ENCODE data around the gene CHD2.

The CHD2 gene

DNA sequence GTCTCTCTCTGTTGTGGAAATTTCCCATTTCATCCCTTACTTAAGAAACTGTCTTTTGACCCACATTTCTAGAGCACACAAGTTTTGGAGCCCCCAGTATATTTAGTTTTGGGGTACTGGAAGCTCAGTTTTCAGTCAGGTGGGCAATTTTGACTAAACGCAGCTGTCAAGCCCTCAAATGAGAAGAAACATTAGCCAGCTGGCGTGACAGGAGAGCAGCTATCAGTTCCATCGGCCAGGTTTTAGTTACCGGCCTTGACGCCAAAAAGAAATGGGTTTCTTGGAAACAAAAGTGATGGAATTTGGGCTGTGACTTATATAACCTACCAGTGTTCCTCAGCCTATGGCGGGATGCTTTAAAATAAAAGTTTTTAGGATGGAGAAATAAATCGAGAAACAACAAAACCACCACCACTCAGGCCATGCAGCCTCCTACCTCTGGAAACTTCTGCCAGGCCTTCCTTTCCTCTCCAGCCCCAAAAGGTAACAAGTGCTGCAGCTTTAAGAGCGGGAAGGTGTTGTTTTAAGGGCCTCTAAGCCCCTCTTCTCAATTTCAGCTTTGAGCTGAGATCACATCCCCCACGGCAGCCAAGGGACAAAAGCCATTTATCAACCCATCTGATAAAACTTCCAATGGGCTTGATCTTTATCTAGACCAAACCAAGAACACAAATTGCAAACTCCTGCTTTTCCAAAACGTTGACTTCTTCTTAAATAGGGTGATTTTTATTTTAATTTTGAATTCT lies 170.6 kb downstream of the CHD2 start:
- no peak for DNase-seq

DNA sequence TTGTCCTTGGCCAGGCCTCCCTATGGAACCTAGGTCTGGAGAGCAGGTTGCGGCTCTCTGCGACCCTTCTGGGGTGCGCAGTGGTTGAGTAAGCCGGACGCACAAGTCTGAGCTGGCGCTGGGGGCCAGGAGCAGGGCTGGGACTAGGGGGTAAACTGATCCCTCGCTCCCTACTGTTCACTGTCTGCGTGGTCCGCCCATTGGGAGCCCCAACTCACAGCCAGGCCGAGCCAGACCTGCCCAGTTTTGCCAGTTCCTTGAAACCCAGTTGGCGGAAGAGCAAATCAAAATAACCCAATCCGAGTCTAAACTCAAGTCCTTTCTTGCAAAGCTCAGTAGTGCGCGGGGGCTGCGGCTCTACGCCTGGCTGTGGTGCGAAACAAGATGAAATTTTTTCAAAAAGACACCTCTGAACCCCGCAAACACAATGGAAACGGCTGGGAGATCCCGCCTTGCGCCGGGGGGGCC lies 171.4 kb downstream of the CHD2 start:
- DNase-seq = peak in 1 of 14 donors; percentile 18

DNA sequence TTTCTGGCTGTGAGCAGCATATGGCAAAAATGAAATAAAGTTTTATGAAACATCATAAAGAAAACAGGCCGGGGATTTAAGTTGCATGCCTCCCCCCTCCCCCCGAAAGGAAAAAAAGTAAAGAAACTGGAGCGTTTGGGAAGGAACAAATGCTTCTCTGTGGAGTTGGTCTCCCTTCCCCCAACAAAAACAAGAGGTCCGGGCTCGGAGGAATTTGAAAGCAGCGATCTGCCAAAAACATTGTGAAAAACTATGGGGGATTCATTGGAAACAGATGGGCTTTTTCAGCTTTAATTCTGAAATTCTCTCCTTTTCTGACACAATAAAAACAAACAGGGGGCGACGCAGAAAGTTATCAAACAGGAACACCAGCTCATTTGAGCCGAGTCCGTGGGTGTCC lies 171.9 kb downstream of the CHD2 start:
- no peak for DNase-seq

DNA sequence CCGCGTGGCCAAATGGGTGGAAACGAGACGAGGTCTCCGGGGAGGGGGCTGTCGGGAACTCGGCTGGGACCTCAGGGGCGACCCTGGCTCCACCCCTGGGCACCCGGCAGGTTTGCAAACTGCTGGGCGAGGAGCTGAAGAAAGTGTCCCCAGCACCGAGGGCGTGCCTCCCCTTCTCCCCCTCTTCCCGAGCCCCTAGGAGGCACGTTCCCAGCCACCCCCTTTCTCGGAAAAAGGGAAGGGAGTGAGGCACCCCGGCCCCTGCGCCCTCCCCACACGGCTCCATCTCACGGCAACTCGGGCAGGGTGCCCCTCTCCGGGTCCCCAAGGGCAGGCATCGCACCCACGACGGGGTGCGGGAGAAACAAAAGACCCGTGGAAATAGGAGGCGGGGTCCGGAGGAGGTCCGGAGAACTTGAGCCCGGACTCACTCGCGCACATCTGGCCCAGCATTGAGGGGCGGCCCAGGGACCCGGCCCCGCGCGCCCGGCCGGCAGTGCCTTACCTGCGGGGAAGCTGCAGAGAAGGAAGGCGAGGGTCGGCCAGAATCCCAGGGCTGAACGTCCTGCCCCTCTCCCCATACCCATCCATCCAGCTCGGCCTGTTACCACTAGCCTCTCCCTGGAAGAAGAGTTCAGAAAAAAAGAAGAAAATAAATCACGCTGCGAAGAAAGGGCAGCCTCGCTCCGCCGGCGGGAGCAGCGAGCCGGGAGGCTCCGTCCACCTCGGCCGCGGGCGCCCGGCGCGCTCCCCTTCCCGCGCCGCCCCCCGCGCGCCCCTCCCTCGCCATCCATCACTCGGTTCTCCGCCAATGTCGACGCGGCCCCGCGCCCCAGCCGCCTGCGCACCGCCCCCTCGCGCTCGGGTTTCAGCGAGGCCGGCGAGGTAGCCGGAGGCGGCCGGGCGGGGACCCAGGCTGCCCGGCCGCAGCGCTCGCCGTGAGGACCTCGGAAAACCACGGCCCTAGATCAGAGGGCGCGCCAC lies 172.6 kb downstream of the CHD2 start:
- peak in 6 of 14 donors; percentile 31 to 72 (median 41) for DNase-seq

DNA sequence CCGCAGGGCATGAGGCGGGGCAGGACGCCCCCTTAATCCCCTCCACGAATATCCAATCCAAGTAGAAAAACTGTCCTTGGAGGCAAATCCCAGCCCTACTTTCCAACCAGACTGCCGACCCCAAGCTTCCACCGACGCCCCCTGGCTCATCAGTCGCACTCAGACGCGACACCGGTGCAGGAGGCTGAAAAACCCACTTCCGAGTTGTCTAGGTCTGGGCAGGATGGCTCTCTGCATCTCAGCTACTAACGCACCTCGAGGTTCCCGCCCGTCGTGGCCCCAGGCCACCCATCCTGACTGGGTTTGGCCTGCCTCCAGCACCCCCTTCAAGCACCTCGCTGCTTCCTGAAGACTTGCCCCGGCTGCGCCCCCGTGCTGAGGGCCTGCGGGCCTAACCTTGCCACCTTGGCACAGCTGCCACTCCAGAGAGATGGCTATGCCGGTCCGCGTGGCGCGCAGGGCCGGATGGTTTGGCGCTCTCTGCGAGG lies 173.4 kb downstream of the CHD2 start:
- DNase-seq = peak in 3 of 14 donors; percentile 31 to 59 (median 58)

DNA sequence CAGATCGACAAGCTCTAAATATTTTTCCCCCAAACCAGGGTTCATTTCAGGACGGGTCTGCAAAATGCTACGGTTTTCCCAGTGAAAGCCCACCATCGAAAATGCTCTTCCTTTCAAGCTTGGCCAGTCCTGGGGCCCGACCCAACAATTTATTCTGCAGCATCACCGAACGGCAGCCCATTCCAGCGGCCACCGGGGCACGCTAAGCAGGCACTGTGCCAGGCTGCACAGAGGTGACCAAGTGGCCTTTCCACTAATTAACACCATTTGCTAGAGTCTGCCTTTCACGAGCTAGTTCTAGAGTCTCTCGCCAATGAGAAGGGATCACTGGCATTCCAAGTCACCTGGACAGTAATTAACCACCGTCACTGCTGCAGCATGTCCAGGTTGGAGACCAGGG lies 174.5 kb downstream of the CHD2 start:
- DNase-seq = peak in 1 of 14 donors; percentile 33

DNA sequence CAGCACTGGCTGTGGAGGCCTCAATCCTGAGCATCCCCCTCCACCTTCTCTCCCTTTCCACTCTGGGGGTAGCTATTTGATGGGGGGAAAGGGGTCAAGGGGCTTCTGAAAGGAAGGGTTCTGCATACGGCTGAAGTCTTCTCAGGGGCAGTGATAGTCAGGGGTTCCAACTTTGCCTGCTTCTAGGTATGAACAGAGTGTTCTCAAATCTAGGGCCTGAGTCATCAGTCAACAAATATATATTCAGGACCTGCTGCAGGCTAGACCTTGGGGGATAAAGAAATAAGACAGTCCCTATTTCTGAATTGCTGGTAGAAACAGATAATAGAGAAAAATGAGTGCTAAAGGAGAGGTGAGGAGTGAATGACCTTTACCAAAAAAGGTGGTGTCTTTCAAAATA lies 176.1 kb downstream of the CHD2 start:
- DNase-seq = no peak

DNA sequence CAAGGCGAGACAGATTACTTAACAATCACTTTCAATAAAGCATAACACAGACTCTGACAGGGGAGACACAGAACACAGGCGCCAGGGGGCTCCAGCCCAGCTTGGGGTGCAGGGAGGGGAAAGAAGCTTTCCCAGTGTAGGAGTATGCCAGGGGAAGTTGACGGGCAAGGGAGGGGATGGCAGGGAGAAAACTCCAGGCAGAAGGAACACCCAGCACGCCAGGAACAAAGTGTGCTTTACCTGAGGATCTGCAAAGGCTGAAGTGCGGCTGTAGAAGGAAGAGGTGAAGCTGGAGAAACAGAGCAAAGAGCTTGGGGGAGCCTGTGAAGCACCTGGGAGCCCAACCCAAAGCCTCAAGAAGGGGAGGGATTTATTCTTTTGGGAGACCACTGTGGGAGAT lies 176.8 kb downstream of the CHD2 start:
- peak in 3 of 14 donors; percentile 20 to 61 (median 28) for DNase-seq
